ENCODE results near the gene ETS2.
"Not testable (repeated sequence)": the region's sequence is repeated elsewhere in the genome, so short reads cannot be mapped to it uniquely, and the experiment has no call there.

The ETS2 gene

DNA sequence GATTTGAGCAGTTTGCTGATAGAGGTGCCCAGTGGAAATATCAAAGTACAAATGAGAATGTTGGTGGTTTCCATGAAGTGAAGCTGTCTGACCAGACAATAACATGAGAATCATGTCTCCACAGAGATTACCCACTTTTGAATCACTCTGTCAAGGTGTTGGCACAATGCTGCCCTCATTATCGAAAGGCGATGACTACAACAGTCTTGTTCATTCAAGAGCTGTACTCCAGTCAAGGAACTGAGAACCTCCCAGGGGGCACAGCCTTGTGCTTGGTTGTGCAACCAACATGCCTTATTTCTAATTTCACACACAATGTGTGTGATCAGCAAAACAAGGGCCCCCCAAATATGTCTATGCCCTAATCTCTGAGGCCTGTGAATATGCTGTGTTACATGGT, 35.7 kb downstream of the ETS2 start:
- DNase-seq, result no peak

DNA sequence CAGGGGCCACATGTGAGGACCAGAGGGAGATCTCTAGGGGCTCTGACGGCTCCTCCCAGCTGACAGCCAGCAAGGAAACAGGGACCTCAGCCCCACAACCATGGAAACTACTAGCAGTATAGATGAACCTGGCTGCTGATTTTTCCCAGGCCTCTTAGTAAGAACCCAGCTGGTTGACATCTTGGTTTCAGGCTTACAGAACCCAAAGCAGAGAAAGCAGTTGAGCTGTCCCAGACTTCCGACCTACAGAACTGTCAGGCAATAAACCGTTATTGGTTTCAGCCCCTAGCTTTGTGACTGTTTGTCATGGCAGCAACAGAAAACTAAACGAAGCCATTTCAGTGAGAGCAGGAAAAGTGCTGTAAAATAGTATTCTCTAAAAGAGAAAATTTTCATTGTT, 36.4 kb downstream of the ETS2 start:
- Histone ChIP-seq H3K4me1 (ENCODE audit: low read length) (no peaks in the 10 kb centered on the region), H3K36me3 (replicated peaks; ENCODE audit: insufficient read depth, low read length) (no peaks in the 10 kb centered on the region), H3K27me3 (replicated peaks; ENCODE audit: insufficient read depth, low read length) (no peaks in the 10 kb centered on the region), H3K4me3 (ENCODE audit: low read length) (no peak overlapping the region), H3K27ac (ENCODE audit: low read length) (no peak overlapping the region), H4K20me1 (ENCODE audit: insufficient read depth, low read length) (no peaks in the 10 kb centered on the region), H2AFZ (ENCODE audit: low read length) (no peak overlapping the region), H3K4me2 (ENCODE audit: low read depth, low read length) (no peak overlapping the region), H3K9me2 (replicated peaks; ENCODE audit: insufficient read depth, low read length) (no peaks in the 10 kb centered on the region), H3F3A (ENCODE audit: insufficient read depth, low read length) (no peaks in the 10 kb centered on the region), H3K79me2 (ENCODE audit: low read length) (no peaks in the 10 kb centered on the region), H3K9me3 (replicated peaks; ENCODE audit: insufficient read depth, low read length) (no peaks in the 10 kb centered on the region), H3K9ac (ENCODE audit: low read length) (no peak overlapping the region)
- TF ChIP-seq EZH2 (optimal IDR thresholded peaks at IDR 0.05; ENCODE audit: low read depth, low read length) (no peak), EZH2phosphoT487 (IDR thresholded peaks at IDR 0.05; ENCODE audit: low read length) (no peak)
- TF ChIP-seq, protein P1, sequence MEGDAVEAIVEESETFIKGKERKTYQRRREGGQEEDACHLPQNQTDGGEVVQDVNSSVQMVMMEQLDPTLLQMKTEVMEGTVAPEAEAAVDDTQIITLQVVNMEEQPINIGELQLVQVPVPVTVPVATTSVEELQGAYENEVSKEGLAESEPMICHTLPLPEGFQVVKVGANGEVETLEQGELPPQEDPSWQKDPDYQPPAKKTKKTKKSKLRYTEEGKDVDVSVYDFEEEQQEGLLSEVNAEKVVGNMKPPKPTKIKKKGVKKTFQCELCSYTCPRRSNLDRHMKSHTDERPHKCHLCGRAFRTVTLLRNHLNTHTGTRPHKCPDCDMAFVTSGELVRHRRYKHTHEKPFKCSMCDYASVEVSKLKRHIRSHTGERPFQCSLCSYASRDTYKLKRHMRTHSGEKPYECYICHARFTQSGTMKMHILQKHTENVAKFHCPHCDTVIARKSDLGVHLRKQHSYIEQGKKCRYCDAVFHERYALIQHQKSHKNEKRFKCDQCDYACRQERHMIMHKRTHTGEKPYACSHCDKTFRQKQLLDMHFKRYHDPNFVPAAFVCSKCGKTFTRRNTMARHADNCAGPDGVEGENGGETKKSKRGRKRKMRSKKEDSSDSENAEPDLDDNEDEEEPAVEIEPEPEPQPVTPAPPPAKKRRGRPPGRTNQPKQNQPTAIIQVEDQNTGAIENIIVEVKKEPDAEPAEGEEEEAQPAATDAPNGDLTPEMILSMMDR (IDR thresholded peaks at IDR 0.05; ENCODE audit: low read length), result no peak
- no peak for DNase-seq

More for the DNA sequence above, 35.7 kb downstream of the ETS2 start:
- H3K79me2 ChIP-seq (ENCODE audit: low read length), result no peaks in the 10 kb centered on the region
- no peaks in the 10 kb centered on the region for H3K9me2 ChIP-seq (replicated peaks; ENCODE audit: insufficient read depth, low read length)
- H3K4me2 ChIP-seq (ENCODE audit: low read depth, low read length), result no peak overlapping the region
- no peaks in the 10 kb centered on the region for H3K9me3 ChIP-seq (replicated peaks; ENCODE audit: insufficient read depth, low read length)
- no peak overlapping the region for H3K4me3 ChIP-seq (ENCODE audit: low read length)
- no peaks in the 10 kb centered on the region for H4K20me1 ChIP-seq (ENCODE audit: insufficient read depth, low read length)
- H2AFZ ChIP-seq (ENCODE audit: low read length), result no peak overlapping the region
- no peak overlapping the region for H3K27ac ChIP-seq (ENCODE audit: low read length)
- H3F3A ChIP-seq (ENCODE audit: insufficient read depth, low read length), result no peaks in the 10 kb centered on the region
- TF ChIP-seq, protein P1 (IDR thresholded peaks at IDR 0.05; ENCODE audit: low read length), result no peak
- H3K36me3 ChIP-seq (replicated peaks; ENCODE audit: insufficient read depth, low read length), result no peaks in the 10 kb centered on the region
- no peaks in the 10 kb centered on the region for H3K4me1 ChIP-seq (ENCODE audit: low read length)
- no peaks in the 10 kb centered on the region for H3K27me3 ChIP-seq (replicated peaks; ENCODE audit: insufficient read depth, low read length)
- H3K9ac ChIP-seq (ENCODE audit: low read length), result no peak overlapping the region

DNA sequence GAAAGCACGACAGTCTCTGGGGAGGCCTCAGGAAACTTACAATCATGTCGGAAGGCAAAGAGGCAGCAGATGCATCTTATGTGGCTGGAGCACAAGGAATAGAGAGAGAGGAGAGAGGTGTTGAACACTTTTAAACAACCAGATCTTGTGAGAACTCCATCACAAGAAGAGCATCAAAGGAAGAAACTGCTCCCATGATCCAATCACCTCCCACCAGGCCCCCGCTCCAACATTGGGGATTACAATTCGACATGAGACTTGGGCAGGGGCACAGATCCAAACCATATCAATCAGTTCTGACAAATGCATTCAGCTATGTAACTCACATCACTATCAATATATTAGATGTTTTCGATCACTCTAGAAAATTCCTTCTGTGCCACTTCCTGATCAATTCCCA, 37.6 kb downstream of the ETS2 start:
- no peak for TF ChIP-seq EZH2phosphoT487 (IDR thresholded peaks at IDR 0.05; ENCODE audit: low read length)
- H3K9me2 ChIP-seq (replicated peaks; ENCODE audit: insufficient read depth, low read length), result no peaks in the 10 kb centered on the region
- H3K9ac ChIP-seq (ENCODE audit: low read length), result no peak overlapping the region
- no peak for DNase-seq
- no peaks in the 10 kb centered on the region for H3K4me1 ChIP-seq (ENCODE audit: low read length)
- H3K27ac ChIP-seq (ENCODE audit: low read length), result no peak overlapping the region
- no peak overlapping the region for H2AFZ ChIP-seq (ENCODE audit: low read length)
- no peaks in the 10 kb centered on the region for H3K9me3 ChIP-seq (replicated peaks; ENCODE audit: insufficient read depth, low read length)
- H3F3A ChIP-seq (ENCODE audit: insufficient read depth, low read length), result no peaks in the 10 kb centered on the region
- H3K36me3 ChIP-seq (replicated peaks; ENCODE audit: insufficient read depth, low read length), result no peaks in the 10 kb centered on the region
- H4K20me1 ChIP-seq (ENCODE audit: insufficient read depth, low read length), result no peaks in the 10 kb centered on the region
- no peak overlapping the region for H3K4me3 ChIP-seq (ENCODE audit: low read length)
- H3K4me2 ChIP-seq (ENCODE audit: low read depth, low read length), result no peak overlapping the region
- no peaks in the 10 kb centered on the region for H3K79me2 ChIP-seq (ENCODE audit: low read length)
- H3K27me3 ChIP-seq (replicated peaks; ENCODE audit: insufficient read depth, low read length), result no peaks in the 10 kb centered on the region

DNA sequence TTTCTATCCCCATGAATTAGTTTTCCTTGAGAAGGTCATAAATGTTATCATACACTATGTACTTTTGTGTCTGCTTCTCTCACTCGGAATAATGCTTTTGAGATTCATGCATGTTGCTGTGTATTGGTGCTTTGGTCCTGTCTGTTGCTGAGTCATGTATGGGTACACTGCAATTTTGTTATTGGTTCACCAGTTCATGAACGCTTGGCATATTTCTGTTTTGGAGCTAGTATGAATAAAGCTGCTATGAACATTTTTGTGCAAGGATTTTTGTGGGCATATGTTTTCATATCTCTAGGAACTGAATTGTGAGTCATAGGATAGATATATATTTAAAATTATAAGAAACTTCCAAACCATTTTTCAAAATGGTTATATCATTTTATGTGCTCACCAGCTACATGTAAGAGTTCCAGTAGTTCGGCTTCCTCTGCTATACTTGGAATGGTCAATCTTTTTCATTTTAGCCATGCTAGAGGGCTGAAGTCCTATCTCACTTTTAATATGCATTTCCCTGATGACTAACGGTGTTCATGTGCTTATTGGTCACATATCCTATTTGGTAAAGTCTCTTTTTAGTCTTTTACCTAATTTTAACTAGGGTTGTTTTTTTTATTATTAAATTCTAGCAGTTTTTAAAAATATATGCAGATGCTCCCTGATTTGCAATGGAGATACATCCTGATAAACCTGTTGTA, 38.2 kb downstream of the ETS2 start:
- no peaks in the 10 kb centered on the region for H3K9me3 ChIP-seq (replicated peaks; ENCODE audit: insufficient read depth, low read length)
- H3K4me3 ChIP-seq (ENCODE audit: low read length), result no peak overlapping the region
- H2AFZ ChIP-seq (ENCODE audit: low read length), result no peak overlapping the region
- H3K36me3 ChIP-seq (replicated peaks; ENCODE audit: insufficient read depth, low read length), result no peaks in the 10 kb centered on the region
- no peaks in the 10 kb centered on the region for H4K20me1 ChIP-seq (ENCODE audit: insufficient read depth, low read length)
- H3K9ac ChIP-seq (ENCODE audit: low read length), result no peak overlapping the region
- no peak overlapping the region for H3K27ac ChIP-seq (ENCODE audit: low read length)
- DNase-seq, result no peak
- no peaks in the 10 kb centered on the region for H3K4me1 ChIP-seq (ENCODE audit: low read length)
- no peaks in the 10 kb centered on the region for H3K79me2 ChIP-seq (ENCODE audit: low read length)
- TF ChIP-seq EZH2phosphoT487 (IDR thresholded peaks at IDR 0.05; ENCODE audit: low read length) (no peak), EZH2 (optimal IDR thresholded peaks at IDR 0.05; ENCODE audit: low read depth, low read length) (no peak)
- TF ChIP-seq, protein P1 (IDR thresholded peaks at IDR 0.05; ENCODE audit: low read length), result no peak
- no peaks in the 10 kb centered on the region for H3K27me3 ChIP-seq (replicated peaks; ENCODE audit: insufficient read depth, low read length)
- H3F3A ChIP-seq (ENCODE audit: insufficient read depth, low read length), result no peaks in the 10 kb centered on the region
- H3K9me2 ChIP-seq (replicated peaks; ENCODE audit: insufficient read depth, low read length), result no peaks in the 10 kb centered on the region
- no peak overlapping the region for H3K4me2 ChIP-seq (ENCODE audit: low read depth, low read length)

DNA sequence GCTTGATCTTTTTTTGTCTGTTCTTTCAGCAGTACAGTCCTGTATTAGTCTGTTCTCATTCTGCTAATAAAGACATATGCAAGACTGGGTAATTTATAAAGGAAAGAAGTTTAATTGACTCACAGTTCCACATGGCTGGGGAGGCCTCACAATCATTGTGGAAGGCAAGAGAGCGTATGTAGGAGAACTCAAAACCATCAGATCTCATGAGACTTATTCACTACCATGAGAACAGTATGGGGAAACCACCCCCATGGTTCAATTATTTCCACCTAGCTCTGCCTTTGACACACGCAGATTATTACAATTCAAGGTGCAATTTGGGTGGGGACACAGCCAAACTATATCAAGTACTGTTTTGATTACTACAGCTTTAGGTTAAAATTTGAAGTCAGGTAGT, 39.6 kb downstream of the ETS2 start:
- H3K9me3 ChIP-seq (replicated peaks; ENCODE audit: insufficient read depth, low read length); H3K4me3 ChIP-seq (ENCODE audit: low read length); H2AFZ ChIP-seq (ENCODE audit: low read length); H3K27me3 ChIP-seq (replicated peaks; ENCODE audit: insufficient read depth, low read length); H3K36me3 ChIP-seq (replicated peaks; ENCODE audit: insufficient read depth, low read length); H3K9me2 ChIP-seq (replicated peaks; ENCODE audit: insufficient read depth, low read length); H3K4me1 ChIP-seq (ENCODE audit: low read length); H3K4me2 ChIP-seq (ENCODE audit: low read depth, low read length); H3K27ac ChIP-seq (ENCODE audit: low read length); H3K9ac ChIP-seq (ENCODE audit: low read length); H3K79me2 ChIP-seq (ENCODE audit: low read length); DNase-seq; H3F3A ChIP-seq (ENCODE audit: insufficient read depth, low read length); H4K20me1 ChIP-seq (ENCODE audit: insufficient read depth, low read length): not testable (repeated sequence)
